ENCODE results near the gene BCL7A. TPM values are rescaled to one million over a fixed set of nuclear protein-coding genes. Genes with fewer than 3 reads are reported as not detected.

BCL7A gene
- total RNA-seq (75.6 and 75.9 TPM in 2 replicates), polyA plus RNA-seq (71.0 and 80.7 TPM in 2 replicates), polyA minus RNA-seq (69.1 and 111 TPM in 2 replicates)
- total RNA-seq (2013) = 43.6 TPM

GRCh38 chr12:122021822-122022392 lies at the start of gene BCL7A:
TSS of gene BCL7A (plus strand) at chr12:122021884. CDS start at chr12:122022092, 208 bp downstream.
- ATAC-seq (ENCODE audit: low read depth) = peak; percentile 73
- H2AFZ ChIP-seq (ENCODE audit: insufficient read depth, low read depth, low read length, poor library complexity, severe bottlenecking) = peak within 1 kb of the TSS; percentile 72
- intact Hi-C loops (cut with micrococcal nuclease) = loop anchor here (5.0 to 10.0 kb wide), 2 partner anchors 55 to 227 kb away; partner anchors contain the start of genes MLXIP and RHOF
- TF ChIP-seq EZH2 (IDR thresholded peaks at IDR 0.05; ENCODE audit: borderline replicate concordance, insufficient read depth, low read depth, low read length, poor library complexity, severe bottlenecking) = no peak
- no peak for TF ChIP-seq CTCF (IDR thresholded peaks at IDR 0.05)
- Mint-ChIP-seq H3K4me3 (peak within 1 kb of the TSS; percentile 94), H3K27me3 (no peaks in the 10 kb centered on the region), H3K4me1 (peaks cover 37% of the 10 kb centered on the region), H3K9me3 (ENCODE audit: insufficient read depth) (peaks cover 5% of the 10 kb centered on the region), H3K27ac (peak within 1 kb of the TSS; percentile 98)
- H4K20me1 ChIP-seq (ENCODE audit: control insufficient read depth, insufficient read depth, low read length, poor library complexity, severe bottlenecking) = peaks cover 31% of the 10 kb centered on the region
- H3K9ac ChIP-seq (ENCODE audit: low read length) = peak within 1 kb of the TSS; percentile 72
- peak within 1 kb of the TSS; percentile 26 to 86 (median 78) for H3K4me3 ChIP-seq (ENCODE audit: control extremely low read depth in 1 of 5, extremely low read depth in 1 of 5, insufficient read depth in 1 of 5, low read depth in 2 of 5, low read length in 4 of 5)
- DNase-seq = peak; percentile 90
- ChIA-PET CTCF (interaction anchor here (0.6 to 1.7 kb wide), 9 partner anchors 10 to 103 kb away, joined by 3 to 12 read pairs (median 5); partner anchors contain the start of gene CFAP251), POLR2A (interaction anchor here (0.7 to 5.5 kb wide), 9 partner anchors 12 to 103 kb away, joined by 3 to 48 read pairs (median 6); partner anchors contain the start of gene CFAP251)
- H3K36me3 ChIP-seq (replicated peaks in 1 of 2; ENCODE audit: control extremely low read depth in 1 of 2, control insufficient read depth in 1 of 2, extremely low read depth in 1 of 2, insufficient read depth in 2 of 2, low read length in 1 of 2) = no peaks in the 10 kb centered on the region
- peaks cover 32 to 51% of the 10 kb centered on the region in 2 donors for H3K4me1 ChIP-seq (ENCODE audit: control insufficient read depth in 2 of 2, insufficient read depth in 2 of 2, low read length in 2 of 2)
- WGBS (ENCODE audit: insufficient coverage) = under 1% methylated on average over 81 of the region's 83 CpGs
- H3K9me3 ChIP-seq (ENCODE audit: control extremely low read depth in 1 of 3, control insufficient read depth in 2 of 3, insufficient read depth in 1 of 3, low read length in 2 of 3) = peaks cover 0 to 16% (median 3%) of the 10 kb centered on the region in 3 donors
- peak within 1 kb of the TSS; percentile 67 to 80 for H3K27ac ChIP-seq (ENCODE audit: low read length in 2 of 2)
- peak within 1 kb of the TSS; percentile 92 for H3K4me2 ChIP-seq (replicated peaks; ENCODE audit: low read depth, low read length, poor library complexity, severe bottlenecking)
- peaks cover 87% of the 10 kb centered on the region for H3K79me2 ChIP-seq (ENCODE audit: control insufficient read depth, insufficient read depth, low read length)
- H3K27me3 ChIP-seq (replicated peaks in 1 of 4; ENCODE audit: control extremely low read depth in 1 of 4, control insufficient read depth in 3 of 4, insufficient read depth in 4 of 4, low read length in 3 of 4) = no peaks in the 10 kb centered on the region

Measured in B cell (primary cell).